Uterus (tissue), 2 donors: ENCODE measurements around the gene KIF2A.

Source experiments
- POLR2A ChIP-seq, 2 donors: fragments of 450-650 bp; IDR thresholded peaks; one replicate each; pipeline ENCODE4 v1.6.1; 2016; ENCODE audit warnings: antibody characterized with exemption in 2 of 2, mild to moderate bottlenecking in 1 of 2, moderate library complexity in 1 of 2
- TF ChIP-seq, protein P1 (sequence below), 4 experiments: fragments of 200-600 bp in 2 of 4; fragments of 450-650 bp in 2 of 4; sonication (generic) in 2 of 4; IDR thresholded peaks; one replicate each; pipeline ENCODE4 v1.5.1; 2016 to 2019; ENCODE audit warnings: antibody characterized with exemption in 4 of 4, mild to moderate bottlenecking in 2 of 4, moderate library complexity in 1 of 4

DNA sequence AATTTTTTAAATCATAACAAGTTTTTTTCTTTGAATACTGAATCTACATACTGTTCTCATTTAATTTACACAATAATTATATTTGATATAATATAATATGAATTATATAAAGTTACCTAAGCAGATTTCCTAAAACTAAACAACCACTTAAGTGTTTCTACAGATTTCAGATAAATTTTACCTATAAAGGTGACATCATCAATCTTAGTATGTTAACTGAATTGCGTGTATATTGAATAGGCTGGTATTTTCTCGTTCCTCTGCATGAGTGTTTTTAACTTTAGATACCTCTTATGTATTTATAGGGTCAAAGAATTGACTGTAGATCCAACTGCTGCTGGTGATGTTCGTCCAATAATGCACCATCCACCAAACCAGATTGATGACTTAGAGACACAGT lies 67.4 kb downstream of the KIF2A start:
- TF ChIP-seq, protein P1, sequence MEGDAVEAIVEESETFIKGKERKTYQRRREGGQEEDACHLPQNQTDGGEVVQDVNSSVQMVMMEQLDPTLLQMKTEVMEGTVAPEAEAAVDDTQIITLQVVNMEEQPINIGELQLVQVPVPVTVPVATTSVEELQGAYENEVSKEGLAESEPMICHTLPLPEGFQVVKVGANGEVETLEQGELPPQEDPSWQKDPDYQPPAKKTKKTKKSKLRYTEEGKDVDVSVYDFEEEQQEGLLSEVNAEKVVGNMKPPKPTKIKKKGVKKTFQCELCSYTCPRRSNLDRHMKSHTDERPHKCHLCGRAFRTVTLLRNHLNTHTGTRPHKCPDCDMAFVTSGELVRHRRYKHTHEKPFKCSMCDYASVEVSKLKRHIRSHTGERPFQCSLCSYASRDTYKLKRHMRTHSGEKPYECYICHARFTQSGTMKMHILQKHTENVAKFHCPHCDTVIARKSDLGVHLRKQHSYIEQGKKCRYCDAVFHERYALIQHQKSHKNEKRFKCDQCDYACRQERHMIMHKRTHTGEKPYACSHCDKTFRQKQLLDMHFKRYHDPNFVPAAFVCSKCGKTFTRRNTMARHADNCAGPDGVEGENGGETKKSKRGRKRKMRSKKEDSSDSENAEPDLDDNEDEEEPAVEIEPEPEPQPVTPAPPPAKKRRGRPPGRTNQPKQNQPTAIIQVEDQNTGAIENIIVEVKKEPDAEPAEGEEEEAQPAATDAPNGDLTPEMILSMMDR (IDR thresholded peaks at IDR 0.05): no peak
- no peak for TF ChIP-seq POLR2A (IDR thresholded peaks at IDR 0.05)
